GM23338 (cell line): ENCODE measurements around the gene LIN7C. TPM values are rescaled to one million over a fixed set of nuclear protein-coding genes. Genes with fewer than 3 reads are reported as not detected.

Experiments
- ATAC-seq: fragments of 200-7000 bp; cut with Tn5 transposase; 3 replicates; pipeline ENCODE4 v1.9.1; 2020
- DNase-seq: peaks from one replicate; pipeline ENCODE4 v3.0.0-alpha.2; 2015; ENCODE audit warnings: low spot score
- H2AFZ ChIP-seq: fragments of 200-600 bp; sonication (generic); 2 replicates; pipeline ENCODE4 v1.8.0; 2016; ENCODE audit warnings: antibody characterized with exemption, mild to moderate bottlenecking, moderate library complexity
- H3F3A ChIP-seq: fragments of 200-600 bp; sonication (generic); replicated peaks from 2 replicates; pipeline ENCODE4 v1.8.0; 2017; ENCODE audit warnings: antibody characterized with exemption, mixed run types, low read depth
- H3K27ac ChIP-seq: fragments of 200-600 bp; sonication (generic); 2 replicates; pipeline ENCODE4 v1.6.1; 2016; ENCODE audit warnings: low read depth
- H3K27me3 ChIP-seq: fragments of 200-600 bp; sonication (generic); 2 replicates; pipeline ENCODE4 v1.8.0; 2016; ENCODE audit warnings: mild to moderate bottlenecking, mixed run types, moderate library complexity; ENCODE audit not compliant: insufficient read depth
- H3K36me3 ChIP-seq: fragments of 200-600 bp; sonication (generic); 2 replicates; pipeline ENCODE4 v1.8.0; 2016; ENCODE audit warnings: mild to moderate bottlenecking; ENCODE audit not compliant: insufficient read depth
- H3K4me1 ChIP-seq: fragments of 200-600 bp; sonication (generic); 2 replicates; pipeline ENCODE4 v1.8.0; 2016; ENCODE audit warnings: mild to moderate bottlenecking, moderate library complexity; ENCODE audit not compliant: insufficient read depth
- H3K4me2 ChIP-seq: fragments of 200-600 bp; sonication (generic); 2 replicates; pipeline ENCODE4 v1.7.1; 2017; ENCODE audit warnings: mixed run types
- H3K4me3 ChIP-seq: fragments of 200-600 bp; sonication (generic); 2 replicates; pipeline ENCODE4 v1.6.1; 2016; ENCODE audit warnings: mixed run types
- H3K79me2 ChIP-seq: fragments of 200-600 bp; sonication (generic); replicated peaks from 2 replicates; pipeline ENCODE4 v1.8.0; 2017; ENCODE audit warnings: mild to moderate bottlenecking; ENCODE audit not compliant: insufficient read depth
- H3K9me2 ChIP-seq: fragments of 200-600 bp; sonication (generic); 2 replicates; pipeline ENCODE4 v1.8.0; 2017; ENCODE audit not compliant: insufficient read depth
- H4K20me1 ChIP-seq: fragments of 200-600 bp; sonication (generic); replicated peaks from 2 replicates; pipeline ENCODE4 v1.8.0; 2017; ENCODE audit warnings: mild to moderate bottlenecking; ENCODE audit not compliant: insufficient read depth
- H3K27ac Mint-ChIP-seq: 2 replicates; pipeline ENCODE4 v1.8.0; 2020; ENCODE audit warnings: inconsistent platforms, mild to moderate bottlenecking, moderate library complexity, mixed read lengths
- H3K27me3 Mint-ChIP-seq: 3 replicates; pipeline ENCODE4 v1.8.0; 2022; ENCODE audit warnings: low read depth, mild to moderate bottlenecking, moderate library complexity, mixed read lengths, inconsistent platforms; ENCODE audit not compliant: insufficient read depth, poor library complexity
- H3K36me3 Mint-ChIP-seq: 3 replicates; pipeline ENCODE4 v1.8.0; 2021; ENCODE audit warnings: low read depth, mild to moderate bottlenecking, inconsistent platforms, moderate library complexity, mixed read lengths
- H3K4me1 Mint-ChIP-seq: 3 replicates; pipeline ENCODE4 v1.8.0; 2020; ENCODE audit warnings: mild to moderate bottlenecking, inconsistent platforms, mixed read lengths
- H3K4me3 Mint-ChIP-seq: 3 replicates; pipeline ENCODE4 v1.8.0; 2021; ENCODE audit warnings: moderate library complexity, mild to moderate bottlenecking, inconsistent platforms, mixed read lengths
- H3K9me3 Mint-ChIP-seq: 3 replicates; pipeline ENCODE4 v1.8.0; 2020; ENCODE audit warnings: moderate library complexity, mild to moderate bottlenecking, inconsistent platforms, mixed read lengths
- CREB1 ChIP-seq: fragments of 250-450 bp; sonication (Bioruptor Pico); IDR thresholded peaks from 2 replicates; pipeline ENCODE4 v1.5.0; 2020; ENCODE audit warnings: low read depth, mild to moderate bottlenecking, moderate library complexity
- CTCF ChIP-seq, 2 experiments: fragments of 200-600 bp in 1 of 2; sonication (generic) in 1 of 2; conservative IDR thresholded peaks; 2 replicates each; pipeline versions ENCODE4 v1.5.1 to v1.6.1; 2016 to 2017; ENCODE audit warnings: antibody characterized with exemption in 2 of 2, low read depth in 2 of 2, mild to moderate bottlenecking in 2 of 2, moderate library complexity in 1 of 2
- ETS1 ChIP-seq: IDR thresholded peaks from 2 replicates; pipeline ENCODE4 v1.6.1; 2016; ENCODE audit warnings: antibody characterized with exemption
- EZH2 ChIP-seq: fragments of 200-600 bp; sonication (generic); IDR thresholded peaks from one replicate; pipeline ENCODE4 v1.8.0; 2017; ENCODE audit warnings: antibody characterized with exemption, mild to moderate bottlenecking, low read depth; ENCODE audit not compliant: unreplicated experiment
- EZH2phosphoT487 ChIP-seq: fragments of 200-600 bp; sonication (generic); IDR thresholded peaks from one replicate; pipeline ENCODE4 v1.8.1; 2018; ENCODE audit warnings: antibody characterized with exemption; ENCODE audit not compliant: unreplicated experiment
- JUNB ChIP-seq: IDR thresholded peaks from one replicate; pipeline ENCODE4 v1.6.1; 2016; ENCODE audit warnings: antibody characterized with exemption; ENCODE audit not compliant: unreplicated experiment
- NANOG ChIP-seq: IDR thresholded peaks from 2 replicates; pipeline ENCODE4 v1.6.1; 2016; ENCODE audit warnings: antibody characterized with exemption, borderline replicate concordance
- POLR2AphosphoS5 ChIP-seq: IDR thresholded peaks from 2 replicates; pipeline ENCODE4 v1.6.1; 2016; ENCODE audit warnings: antibody characterized with exemption, low read depth
- REST ChIP-seq: IDR thresholded peaks from one replicate; pipeline ENCODE4 v1.6.1; 2018; ENCODE audit warnings: antibody characterized with exemption; ENCODE audit not compliant: unreplicated experiment
- STAT1 ChIP-seq: IDR thresholded peaks from one replicate; pipeline ENCODE4 v1.6.1; 2016; ENCODE audit warnings: antibody characterized with exemption; ENCODE audit not compliant: unreplicated experiment
- ZNF114 ChIP-seq: fragments of 250-450 bp; sonication (Bioruptor Pico); IDR thresholded peaks from 2 replicates; pipeline ENCODE4 v1.5.0; 2020; ENCODE audit warnings: mild to moderate bottlenecking, moderate library complexity
- ZNF331 ChIP-seq: fragments of 250-450 bp; sonication (Bioruptor Pico); IDR thresholded peaks from 2 replicates; pipeline ENCODE4 v1.5.0; 2020; ENCODE audit warnings: low read depth, mild to moderate bottlenecking, moderate library complexity
- ZNF462 ChIP-seq: fragments of 250-450 bp; sonication (Bioruptor Pico); IDR thresholded peaks from 2 replicates; pipeline ENCODE4 v1.5.0; 2020; ENCODE audit warnings: mild to moderate bottlenecking, moderate library complexity
- polyA plus RNA-seq: library from polyadenylated mRNA; unstranded; fragments of >200 nt; fragmentation: Nextera tagmentation; extraction: Ambion mirVana; gene quantifications from 2 replicates; pipeline ENCODE4 v1.2.1, GENCODE V29; 2016
- total RNA-seq: library from RNA; depleted of rRNA; stranded (reverse); fragments of >200 nt; shearing (Covaris generic); gene quantifications from 2 replicates; pipeline ENCODE4 v1.2.3, GENCODE V29; 2014

Gene LIN7C
- total and polyA plus RNA-seq, 2 experiments from 2014 or later = 22.5 to 61.0 TPM

- Histone ChIP-seq H3K79me2 (no peaks in the 10 kb centered on the region), H3K36me3 (no peaks in the 10 kb centered on the region), H3K27ac (no peak overlapping the region), H3K4me2 (no peak overlapping the region), H3K9me2 (0 out of 2 replicates have a peak, but pooled peaks cover 2% of the 10 kb centered on the region), H4K20me1 (no peaks in the 10 kb centered on the region), H3K4me1 (peaks cover 9% of the 10 kb centered on the region), H3K27me3 (no peaks in the 10 kb centered on the region), H2AFZ (no peak overlapping the region), H3F3A (no peaks in the 10 kb centered on the region; the same call in 1 of the 2 replicates), H3K4me3 (no peak overlapping the region)
- Mint-ChIP-seq H3K4me1 (peaks cover 10% of the 10 kb centered on the region), H3K27me3 (no peaks in the 10 kb centered on the region), H3K36me3 (no peaks in the 10 kb centered on the region), H3K4me3 (no peak overlapping the region), H3K9me3 (no peaks in the 10 kb centered on the region; the same call in 2 of the 3 replicates), H3K27ac (no peak overlapping the region; the same call in 1 of the 2 replicates)
- ATAC-seq (no peak), DNase-seq (no peak)
- TF ChIP-seq JUNB = no peak
- no peak for TF ChIP-seq POLR2AphosphoS5
- no peak for TF ChIP-seq EZH2
- TF ChIP-seq ZNF462 (CRISPR knock-in tag) = no peak
- no peak for TF ChIP-seq ZNF114
- TF ChIP-seq ZNF331 (CRISPR knock-in tag) = no peak
- no peak for TF ChIP-seq REST
- no peak for TF ChIP-seq ETS1
- TF ChIP-seq EZH2phosphoT487 = no peak
- no peak for TF ChIP-seq STAT1
- no peak for TF ChIP-seq NANOG
- no peak for TF ChIP-seq CREB1 (CRISPR knock-in tag)
- no peak for TF ChIP-seq CTCF (conservative IDR thresholded peaks at IDR 0.05; ENCODE audit: low read depth in 2 of 2)
Observed at GRCh38 chr11:27513389-27513788, 6.8 kb upstream of the LIN7C start.
